DLD1 (cell line): ENCODE results near the gene PER1.

Experiments used
- in situ Hi-C: cut with HindIII; loops from 2 replicates; pipeline ENCODE4 v1.10.0; 2017; ENCODE audit warnings: low sequenced_read_pairs

The PER1 gene, protein sequence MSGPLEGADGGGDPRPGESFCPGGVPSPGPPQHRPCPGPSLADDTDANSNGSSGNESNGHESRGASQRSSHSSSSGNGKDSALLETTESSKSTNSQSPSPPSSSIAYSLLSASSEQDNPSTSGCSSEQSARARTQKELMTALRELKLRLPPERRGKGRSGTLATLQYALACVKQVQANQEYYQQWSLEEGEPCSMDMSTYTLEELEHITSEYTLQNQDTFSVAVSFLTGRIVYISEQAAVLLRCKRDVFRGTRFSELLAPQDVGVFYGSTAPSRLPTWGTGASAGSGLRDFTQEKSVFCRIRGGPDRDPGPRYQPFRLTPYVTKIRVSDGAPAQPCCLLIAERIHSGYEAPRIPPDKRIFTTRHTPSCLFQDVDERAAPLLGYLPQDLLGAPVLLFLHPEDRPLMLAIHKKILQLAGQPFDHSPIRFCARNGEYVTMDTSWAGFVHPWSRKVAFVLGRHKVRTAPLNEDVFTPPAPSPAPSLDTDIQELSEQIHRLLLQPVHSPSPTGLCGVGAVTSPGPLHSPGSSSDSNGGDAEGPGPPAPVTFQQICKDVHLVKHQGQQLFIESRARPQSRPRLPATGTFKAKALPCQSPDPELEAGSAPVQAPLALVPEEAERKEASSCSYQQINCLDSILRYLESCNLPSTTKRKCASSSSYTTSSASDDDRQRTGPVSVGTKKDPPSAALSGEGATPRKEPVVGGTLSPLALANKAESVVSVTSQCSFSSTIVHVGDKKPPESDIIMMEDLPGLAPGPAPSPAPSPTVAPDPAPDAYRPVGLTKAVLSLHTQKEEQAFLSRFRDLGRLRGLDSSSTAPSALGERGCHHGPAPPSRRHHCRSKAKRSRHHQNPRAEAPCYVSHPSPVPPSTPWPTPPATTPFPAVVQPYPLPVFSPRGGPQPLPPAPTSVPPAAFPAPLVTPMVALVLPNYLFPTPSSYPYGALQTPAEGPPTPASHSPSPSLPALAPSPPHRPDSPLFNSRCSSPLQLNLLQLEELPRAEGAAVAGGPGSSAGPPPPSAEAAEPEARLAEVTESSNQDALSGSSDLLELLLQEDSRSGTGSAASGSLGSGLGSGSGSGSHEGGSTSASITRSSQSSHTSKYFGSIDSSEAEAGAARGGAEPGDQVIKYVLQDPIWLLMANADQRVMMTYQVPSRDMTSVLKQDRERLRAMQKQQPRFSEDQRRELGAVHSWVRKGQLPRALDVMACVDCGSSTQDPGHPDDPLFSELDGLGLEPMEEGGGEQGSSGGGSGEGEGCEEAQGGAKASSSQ (N-terminal part only)

DNA sequence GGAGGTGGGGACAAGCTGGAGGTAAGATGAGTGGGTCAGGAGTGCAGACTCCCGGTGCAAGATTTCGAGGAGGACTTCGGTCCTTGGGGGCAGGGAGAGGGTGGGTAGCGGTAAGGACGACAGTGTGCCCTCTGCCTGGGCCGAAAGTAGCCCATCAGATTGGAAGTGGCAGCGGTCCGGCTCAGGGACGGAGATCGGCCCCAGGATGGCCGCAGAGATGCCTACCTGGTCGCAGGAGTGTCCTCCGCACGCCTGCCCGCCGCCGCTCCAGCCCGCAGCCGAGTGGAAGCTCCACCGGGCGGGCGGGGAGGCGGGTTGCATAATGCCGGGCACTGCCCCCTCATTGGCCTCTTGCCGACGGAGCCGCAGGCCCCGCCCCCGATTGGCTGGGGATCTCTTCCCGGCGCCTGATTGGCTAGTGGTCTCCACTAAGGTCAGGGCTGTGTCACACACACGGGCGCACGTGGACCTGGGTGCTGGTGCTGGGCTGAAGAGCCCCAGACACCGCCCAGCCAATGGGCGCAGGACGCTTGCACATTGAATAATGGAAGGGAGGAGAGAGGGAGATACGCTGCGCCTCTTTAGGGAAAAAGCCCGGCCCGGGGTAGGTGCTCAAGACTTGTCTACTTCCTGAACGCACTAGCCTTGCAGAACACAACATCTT is at the start of gene PER1:
TSS of gene PER1 (minus strand) at position 293 of the 664 bp plus-strand sequence. CDS start 1,698 bp downstream, outside the sequence.
- in situ Hi-C loops: no loop called here

DNA sequence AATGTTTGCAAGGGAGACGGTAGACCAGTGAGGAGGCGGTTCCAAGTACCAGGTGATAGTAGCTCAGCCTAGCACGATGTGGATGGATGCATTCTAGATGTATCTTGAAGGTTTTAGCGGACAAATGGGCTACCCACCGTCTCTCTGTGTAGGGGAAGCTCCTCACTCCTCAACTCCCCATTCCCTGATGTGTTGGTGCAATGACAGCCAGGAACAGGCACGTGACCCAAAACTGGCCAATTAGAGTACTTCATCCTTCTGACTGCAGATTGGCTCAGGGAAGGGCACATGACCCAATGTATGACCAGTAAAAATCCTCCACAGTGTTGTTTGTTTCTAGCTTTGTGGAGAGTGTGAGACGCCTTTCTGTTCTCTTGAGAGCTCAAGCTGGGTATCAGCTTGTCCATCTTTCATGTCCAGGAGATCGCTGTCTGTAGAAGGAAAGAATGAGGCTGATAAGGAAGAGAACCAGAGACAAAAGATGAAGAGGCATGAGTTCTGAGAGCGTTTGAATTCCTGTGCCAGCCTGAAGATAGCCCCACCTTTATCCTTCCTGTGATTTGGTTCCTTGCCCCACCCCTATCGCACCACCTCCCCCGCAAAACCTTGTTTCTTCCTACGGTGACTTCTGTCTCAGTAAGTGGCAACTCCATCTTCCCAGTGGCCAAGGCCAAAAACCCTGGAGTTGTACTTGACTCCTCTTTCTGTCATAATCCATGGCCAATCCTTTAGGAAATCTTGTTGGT is 40.0 kb upstream of the PER1 start:
- in situ Hi-C loops: no loop called here

DNA sequence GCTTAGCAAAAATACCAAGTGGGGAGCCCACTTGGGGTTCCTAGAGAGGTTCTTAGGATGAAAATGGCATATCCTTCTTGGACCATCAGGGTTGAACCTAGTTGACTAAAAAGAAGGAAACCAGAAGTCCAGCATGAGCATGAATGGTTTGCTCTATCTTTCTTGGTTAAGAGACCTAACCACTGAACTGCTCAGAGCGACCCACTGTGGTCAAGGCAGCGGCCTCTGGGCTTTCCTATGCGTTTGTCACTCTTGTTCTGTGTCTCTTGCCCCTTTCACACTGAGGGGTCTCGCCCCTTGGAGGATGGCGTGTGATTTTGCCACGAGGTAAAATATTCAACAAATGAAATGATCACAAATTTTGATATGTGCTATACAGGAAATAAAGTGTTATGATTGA is 38.3 kb upstream of the PER1 start:
- in situ Hi-C loops: no loop called here

DNA sequence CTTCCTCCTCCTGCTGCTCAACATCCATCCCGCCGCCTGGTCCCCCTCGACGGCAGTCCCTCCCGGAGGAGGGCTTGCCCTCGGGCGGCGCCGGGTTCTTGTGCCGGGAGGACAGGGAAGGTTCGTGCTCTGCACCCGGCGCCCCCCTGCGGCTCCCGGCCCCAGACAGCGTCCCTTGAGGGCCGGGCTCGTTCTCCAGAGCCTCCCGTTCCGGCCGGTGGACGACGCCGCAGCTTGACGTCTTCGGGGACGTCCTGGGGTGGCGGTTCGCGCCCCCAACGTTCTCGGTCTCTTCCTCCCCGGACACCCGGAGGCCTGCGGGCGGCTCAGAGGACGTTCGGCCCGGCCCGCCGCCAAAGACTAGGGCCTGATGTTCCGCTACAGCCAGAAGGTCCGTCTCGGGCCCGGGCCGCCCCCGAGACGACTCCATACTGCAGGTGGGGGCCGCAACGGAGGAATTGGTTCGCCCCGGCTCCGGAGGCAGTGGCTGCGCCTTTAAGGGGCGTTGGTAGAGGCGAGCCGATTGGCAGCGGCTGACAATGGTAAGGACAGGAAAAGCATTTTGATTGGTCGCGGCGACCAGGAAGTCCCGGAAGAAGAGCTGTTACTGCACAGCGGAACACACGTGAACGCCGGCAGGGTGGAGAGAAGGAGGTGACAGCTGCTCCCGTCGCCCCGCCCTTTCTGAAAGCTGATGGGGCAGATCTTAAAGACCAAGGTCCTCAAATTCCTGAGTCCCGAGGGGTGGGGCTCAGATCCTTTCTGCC is 37.7 kb upstream of the PER1 start, which contains the start of gene BORCS6:
TSS of gene BORCS6 (minus strand) at position 470 of the 767 bp plus-strand sequence. CDS start at position 430, 40 bp downstream.
- in situ Hi-C loops: no loop called here

DNA sequence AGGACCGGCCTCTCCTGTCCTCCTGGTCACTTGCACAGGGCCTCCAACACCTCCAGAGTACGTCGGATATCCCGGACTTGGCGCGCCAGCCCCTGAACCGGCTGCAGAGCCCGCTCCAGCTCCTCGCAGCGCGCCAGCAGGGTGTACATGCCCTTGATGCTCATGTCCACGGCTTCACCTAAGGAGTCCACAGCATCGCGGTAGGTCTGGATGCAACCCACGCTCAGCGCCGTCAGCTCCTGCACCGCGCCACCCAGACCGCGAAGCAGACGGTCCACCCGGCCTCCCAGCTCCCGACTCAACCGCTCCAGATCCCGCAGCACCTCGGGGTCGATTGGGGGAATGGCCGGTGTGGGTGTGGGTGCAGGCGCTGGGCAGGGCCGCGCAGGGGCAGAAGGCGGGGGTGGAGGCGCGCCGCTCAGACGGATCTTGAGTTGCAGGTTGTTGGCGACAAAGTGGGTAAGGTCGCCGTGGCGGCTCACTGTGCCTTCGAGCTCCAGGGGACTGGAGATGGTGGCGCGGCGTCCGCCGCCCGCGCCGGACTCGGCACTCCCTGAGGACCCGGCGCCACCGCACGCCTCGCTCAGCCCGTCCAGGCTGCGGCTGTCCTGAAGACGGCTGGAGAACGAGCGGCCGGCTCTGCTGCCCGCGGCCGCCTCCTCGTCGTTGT is 37.0 kb upstream of the PER1 start:
- in situ Hi-C loops: no loop called here

DNA sequence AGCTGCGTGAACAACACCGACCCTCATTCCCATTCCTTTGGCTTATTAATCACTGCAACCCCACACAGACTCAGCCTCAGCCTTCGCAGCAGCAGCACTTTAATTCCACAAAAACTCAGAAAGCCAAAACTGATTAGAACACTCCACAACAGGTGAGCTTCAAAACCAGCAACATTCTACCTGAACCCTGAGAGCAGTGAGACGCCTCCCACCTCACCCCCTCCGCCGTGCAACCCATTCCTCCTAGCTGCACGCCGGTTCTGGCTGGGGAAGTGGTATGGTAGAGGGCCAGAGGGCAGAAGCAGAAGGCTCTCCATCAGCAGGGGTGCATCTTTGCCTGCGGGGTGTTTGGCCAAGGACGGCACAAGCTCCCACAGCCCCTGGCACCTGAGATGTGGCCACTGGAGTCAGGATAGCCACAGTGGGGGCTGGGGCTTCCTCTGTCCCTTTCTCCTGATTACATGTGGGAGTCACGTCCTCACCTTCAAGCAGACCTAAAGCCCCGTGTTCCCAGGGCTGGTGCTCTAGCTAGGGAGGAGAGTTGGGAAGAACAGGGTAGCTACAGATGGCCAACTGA is 36.1 kb upstream of the PER1 start:
- in situ Hi-C loops: no loop called here

DNA sequence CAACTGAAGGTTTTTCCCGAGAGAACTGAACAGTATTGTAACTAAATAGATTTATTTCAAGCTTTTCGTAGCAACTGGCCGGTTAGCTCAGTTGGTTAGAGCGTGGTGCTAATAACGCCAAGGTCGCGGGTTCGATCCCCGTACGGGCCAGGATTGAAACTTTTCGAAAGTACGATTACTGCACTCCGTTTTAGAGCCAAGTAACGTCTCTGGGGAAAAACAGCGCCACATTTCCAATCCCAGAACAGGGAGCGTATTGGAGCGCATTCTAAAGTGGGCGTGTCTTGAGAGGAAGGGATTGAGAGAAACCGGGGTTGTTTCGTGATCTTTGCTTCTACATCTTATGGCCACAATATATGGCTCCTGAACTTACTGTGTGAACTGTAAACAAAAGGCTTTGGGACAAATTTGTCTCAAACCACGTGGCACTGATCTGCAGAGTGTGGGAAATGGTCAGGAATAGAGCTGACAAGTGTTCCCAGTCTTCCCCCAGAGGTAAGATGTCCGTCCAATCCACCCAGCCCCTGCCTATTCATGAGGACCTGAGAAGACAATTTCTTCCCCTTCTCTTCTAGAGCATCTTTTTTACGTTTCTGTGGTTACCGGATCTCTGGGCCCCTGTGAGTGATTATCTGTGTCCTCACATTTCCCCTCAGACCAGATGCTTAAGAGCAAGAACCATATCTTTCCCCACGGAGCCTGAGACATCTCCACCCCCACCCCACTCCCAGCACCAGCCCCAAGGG is 35.5 kb upstream of the PER1 start:
- in situ Hi-C loops: no loop called here

DNA sequence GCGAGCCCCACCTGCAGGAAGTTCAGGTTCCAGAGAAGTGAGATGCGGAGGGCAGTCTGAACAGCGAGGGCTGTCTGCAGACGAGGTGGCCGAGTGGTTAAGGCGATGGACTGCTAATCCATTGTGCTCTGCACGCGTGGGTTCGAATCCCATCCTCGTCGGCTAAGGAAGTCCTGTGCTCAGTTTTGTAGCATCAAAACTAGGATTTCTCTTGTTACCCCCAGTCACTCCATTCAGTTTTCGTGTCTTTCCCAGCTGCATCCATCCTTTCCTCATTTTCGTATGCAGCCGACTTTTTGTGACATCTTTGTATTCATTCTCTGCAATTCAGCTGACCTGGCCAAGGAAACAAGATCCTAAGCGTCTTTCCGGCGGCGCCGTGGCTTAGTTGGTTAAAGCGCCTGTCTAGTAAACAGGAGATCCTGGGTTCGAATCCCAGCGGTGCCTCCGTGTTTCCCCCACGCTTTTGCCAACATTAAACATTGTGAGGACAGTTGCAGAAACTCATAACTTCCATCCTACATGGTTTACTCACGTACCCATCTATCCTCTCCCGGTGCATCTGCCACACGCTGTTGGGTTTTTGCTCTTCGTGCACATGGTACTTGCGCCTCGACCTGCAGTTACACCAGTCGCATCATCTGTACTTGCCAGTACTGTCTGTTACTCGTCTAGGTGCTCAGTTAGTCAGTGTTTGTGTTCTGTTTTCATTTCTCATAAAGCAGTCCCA is 34.7 kb upstream of the PER1 start:
- in situ Hi-C loops: no loop called here

DNA sequence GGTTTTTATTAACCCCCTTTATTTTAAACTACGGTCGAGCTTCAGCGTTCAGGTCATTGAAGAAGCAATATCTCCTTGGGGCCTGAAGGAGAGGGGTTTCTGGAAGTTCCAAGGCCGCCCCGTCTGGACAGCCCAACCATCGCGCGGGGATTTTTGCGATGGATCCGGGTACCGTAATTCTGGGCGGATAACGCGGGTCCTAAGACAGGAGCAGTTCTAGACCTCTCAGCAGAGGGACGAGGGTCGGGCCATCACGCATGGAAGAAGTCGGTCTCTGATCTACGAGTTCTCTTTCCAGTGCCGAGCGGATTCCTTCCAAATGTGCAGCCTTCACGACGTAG is 34.2 kb upstream of the PER1 start:
- in situ Hi-C loops: no loop called here

DNA sequence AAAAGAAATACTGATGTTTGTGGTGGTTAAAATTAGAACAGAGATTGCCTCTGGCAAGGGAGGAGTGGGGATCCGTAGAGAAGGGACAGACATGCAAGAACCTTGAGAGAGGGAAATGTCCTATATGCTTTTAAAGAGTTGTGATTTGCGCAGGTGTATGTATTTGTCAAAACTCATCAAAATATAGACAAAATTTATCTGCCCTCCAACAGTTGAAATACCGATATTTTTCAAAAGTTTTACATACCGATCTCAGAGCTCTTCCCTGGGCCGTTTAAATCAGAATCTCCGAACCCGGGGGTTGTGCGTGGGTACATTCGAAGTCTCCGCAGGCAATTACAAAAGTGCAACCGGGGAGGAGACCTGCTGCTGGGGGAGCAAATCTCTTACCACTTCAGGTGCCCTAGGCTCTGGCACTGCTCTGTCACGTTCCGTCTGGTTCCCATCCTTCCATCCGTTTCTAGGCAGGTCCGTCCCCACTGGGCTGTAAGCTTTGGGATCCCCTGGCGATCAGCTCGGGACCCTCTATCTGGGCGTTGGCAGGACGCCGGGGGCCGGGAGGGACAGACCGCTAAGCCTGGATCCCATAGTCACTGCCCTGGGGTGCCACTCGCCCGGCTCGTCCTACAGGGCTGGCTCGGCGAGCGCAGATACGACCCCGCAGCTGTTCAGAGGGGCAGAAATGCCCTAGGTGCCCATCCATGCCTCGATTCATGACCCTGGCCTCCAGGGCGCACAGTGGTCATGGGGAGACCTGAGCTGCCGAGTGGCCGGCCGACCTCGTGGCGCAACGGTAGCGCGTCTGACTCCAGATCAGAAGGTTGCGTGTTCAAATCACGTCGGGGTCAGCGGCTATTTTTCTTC is 33.6 kb upstream of the PER1 start:
- in situ Hi-C loops: no loop called here

DNA sequence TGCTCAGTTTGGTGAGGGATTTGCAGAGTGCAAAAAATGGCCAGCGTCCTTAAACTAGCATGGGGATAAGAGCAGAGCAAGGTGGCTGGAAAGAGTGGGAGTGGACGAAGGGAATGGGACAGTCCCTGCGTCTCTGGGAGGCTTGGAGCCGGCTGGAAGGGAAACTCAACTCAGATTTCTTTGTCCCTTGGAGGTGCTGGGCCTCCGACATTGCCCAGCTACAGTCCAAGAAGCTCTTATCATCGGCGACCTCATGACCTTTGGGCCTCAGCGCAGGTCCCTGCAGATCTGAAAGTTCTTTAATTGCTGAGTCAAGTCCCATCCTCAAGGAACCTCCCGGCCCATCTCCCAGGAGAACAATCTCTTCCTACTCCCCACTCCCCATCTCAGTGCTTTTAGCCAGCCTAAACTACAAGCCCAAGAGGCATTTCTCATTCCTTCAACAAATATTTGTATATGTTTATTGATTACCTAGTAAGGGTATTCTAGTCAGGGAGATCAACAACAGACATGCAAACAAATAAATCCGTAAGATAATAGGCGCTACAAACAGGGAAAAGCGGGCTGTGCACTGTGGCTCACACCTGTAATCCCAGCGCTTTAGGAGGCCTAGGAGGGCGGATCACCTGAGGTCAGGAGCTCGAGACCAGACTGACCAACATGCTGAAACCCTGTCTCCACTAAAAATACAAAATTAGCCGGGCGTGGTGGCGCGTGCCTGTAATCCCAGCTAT is 25.0 kb upstream of the PER1 start:
- in situ Hi-C loops: no loop called here

DNA sequence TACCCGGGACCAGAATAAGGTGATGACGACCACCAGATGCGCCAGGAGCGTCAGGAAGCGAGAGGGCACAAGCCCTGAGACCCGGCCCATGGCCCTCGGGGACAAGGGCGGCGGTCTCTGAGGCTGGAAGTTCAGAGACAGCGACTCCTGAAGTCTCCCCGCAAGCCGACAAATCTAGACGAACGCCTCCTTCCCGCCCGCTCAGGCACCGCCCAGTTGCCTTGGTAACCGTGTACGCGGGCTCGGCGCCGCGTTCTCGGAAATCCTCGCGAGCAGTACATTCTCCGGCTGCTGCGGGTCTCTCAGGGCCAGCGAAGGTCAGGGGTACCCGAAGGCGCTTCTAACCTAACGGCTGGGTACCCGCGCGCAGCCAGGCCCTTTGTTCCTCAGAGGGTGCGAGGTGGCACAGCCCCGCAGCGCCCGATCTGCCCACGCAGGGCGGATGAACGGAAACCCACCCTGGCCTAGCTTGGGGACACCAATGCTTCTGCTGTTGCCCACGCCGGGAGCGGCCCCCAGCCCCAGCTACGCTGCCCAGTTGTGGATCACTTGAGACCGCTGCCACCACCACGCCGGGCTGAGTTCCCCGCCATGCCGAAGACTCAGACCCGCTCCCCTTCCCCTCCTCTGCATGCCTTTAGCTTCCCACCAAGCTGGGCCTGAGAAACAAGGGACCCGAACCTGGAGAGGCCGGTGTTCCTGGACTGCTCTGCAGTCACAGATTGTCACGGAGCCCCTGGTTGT is 24.2 kb upstream of the PER1 start, which contains the start of gene TMEM107:
TSS of gene TMEM107 (minus strand) at position 184 of the 744 bp plus-strand sequence. CDS start at position 90, 94 bp downstream.
- in situ Hi-C loops: no loop called here

DNA sequence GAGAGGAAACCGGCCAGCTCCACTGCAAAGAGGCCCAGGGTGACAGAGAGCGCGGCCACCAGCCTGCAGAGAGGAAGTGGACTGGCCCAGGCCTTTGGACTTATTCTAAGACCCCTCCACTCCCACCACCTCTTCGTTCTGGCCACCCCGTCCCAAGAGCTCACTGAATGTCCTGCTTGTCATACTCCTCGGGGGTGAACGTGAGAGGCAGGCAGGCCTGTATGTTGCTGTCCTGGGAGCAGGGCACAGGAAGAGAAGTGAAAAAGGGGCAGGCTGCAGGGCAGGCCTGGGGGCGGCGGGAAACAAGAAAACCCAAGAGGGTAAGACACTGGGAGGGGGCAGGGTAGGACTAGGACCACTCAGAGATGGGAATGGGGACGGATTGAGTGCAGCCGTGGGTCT is 23.6 kb upstream of the PER1 start:
- in situ Hi-C loops: no loop called here

DNA sequence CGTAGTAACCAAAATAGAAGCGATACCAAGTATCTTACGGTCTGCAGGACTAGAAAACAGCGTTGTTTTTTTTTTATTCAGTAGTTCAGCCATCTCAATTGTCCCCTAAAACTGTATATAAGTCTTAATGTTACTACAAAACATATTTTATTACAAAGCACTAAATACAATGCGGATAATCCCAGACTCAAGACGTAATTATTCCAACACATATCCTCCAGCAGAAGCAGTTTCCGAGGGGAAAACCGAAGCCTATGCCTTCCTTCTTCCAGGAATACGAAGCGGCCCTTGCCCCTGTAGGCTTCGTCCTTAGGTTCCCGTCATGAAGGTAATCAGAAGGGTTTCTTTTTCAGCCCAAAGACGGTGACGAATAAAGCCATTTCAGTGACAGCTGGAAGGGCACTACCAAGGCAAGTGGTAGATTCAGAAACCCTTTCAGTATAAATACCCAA is 21.7 kb upstream of the PER1 start:
- in situ Hi-C loops: no loop called here
